ENCODE data around the gene SPEN.

The SPEN gene

DNA sequence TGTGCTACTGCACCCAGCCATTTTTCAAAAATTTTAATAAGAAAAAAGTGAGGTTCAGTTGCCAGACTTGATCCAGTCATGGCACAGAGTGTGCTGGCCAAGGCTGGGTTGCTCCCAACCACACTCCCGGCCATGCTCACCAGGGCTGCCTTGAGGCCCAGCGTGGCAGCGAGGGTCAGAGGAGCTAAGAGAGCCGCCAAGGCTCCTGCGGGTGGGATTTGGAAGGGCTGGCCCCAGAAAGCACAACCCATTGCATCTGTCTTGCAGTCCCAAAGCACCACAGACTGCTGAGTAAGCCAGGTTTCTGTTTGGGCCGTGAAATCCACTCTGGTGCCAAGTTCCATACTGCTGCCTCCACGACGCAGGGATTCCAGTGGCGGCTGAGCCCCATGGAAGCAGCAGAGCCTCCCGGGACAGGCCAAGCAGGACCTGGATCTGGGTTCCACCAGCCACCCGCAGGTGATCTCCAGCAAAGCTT lies 105.8 kb downstream of the SPEN start:
- H3K4me3 ChIP-seq (ENCODE audit: low read depth, low read length): no peak overlapping the region
- peaks cover 0 to 45% of the 10 kb centered on the region in 2 experiments; a peak in 2 of 3 replicates for H3K36me3 ChIP-seq (ENCODE audit: control insufficient read depth in 2 of 2, insufficient read depth in 1 of 2, low read length in 2 of 2)
- peaks cover 16% of the 10 kb centered on the region for H3K4me1 ChIP-seq (ENCODE audit: control insufficient read depth, insufficient read depth, low read length)
- no peaks in the 10 kb centered on the region for H3K9me3 ChIP-seq (ENCODE audit: control insufficient read depth, insufficient read depth, low read depth, low read length)
- CTCF ChIA-PET: interaction anchor here (1.4 kb wide), 1 partner anchor 41 kb away, joined by 4 read pairs; no protein-coding TSS in a partner anchor
- TF ChIP-seq SP3 (tag by site-specific recombination; IDR thresholded peaks at IDR 0.05): no peak
- no peak for TF ChIP-seq ZNF239 (tag by site-specific recombination; IDR thresholded peaks at IDR 0.05)
- no peak for TF ChIP-seq ZNF558 (tag by site-specific recombination; IDR thresholded peaks at IDR 0.05)
- TF ChIP-seq ZNF529 (tag by site-specific recombination; IDR thresholded peaks at IDR 0.05; ENCODE audit: insufficient replicate concordance): no peak
- no peak for TF ChIP-seq HOXC10 (CRISPR knock-in tag; IDR thresholded peaks at IDR 0.05)
- TF ChIP-seq ZNF600 (tag by site-specific recombination; IDR thresholded peaks at IDR 0.05): peak; percentile 79
- 0 out of 2 replicates have a peak, but pooled peaks have one; percentile 11 for TF ChIP-seq ZSCAN16 (tag by site-specific recombination; IDR thresholded peaks at IDR 0.05)
- no peak for TF ChIP-seq ZNF112 (tag by site-specific recombination; IDR thresholded peaks at IDR 0.05)
- POLR2A ChIA-PET: interaction anchor here (0.6 kb wide), 1 partner anchor 271 kb away, joined by 3 read pairs; no protein-coding TSS in a partner anchor
- no peak overlapping the region for H3K27ac ChIP-seq (ENCODE audit: extremely low read depth, low read depth, low read length)

- ChIA-PET CTCF (interaction anchor here (1.4 kb wide), 1 partner anchor 41 kb away, joined by 4 read pairs; no protein-coding TSS in a partner anchor), POLR2A (interaction anchor here (0.6 kb wide), 1 partner anchor 271 kb away, joined by 3 read pairs; no protein-coding TSS in a partner anchor)
- Histone ChIP-seq H3K36me3 (ENCODE audit: control insufficient read depth in 2 of 2, insufficient read depth in 1 of 2, low read length in 2 of 2) (peaks cover 0 to 40% of the 10 kb centered on the region in 2 experiments; a peak in 2 of 3 replicates), H3K4me3 (ENCODE audit: low read depth, low read length) (no peak overlapping the region), H3K4me1 (ENCODE audit: control insufficient read depth, insufficient read depth, low read length) (peaks cover 16% of the 10 kb centered on the region), H3K27ac (ENCODE audit: extremely low read depth, low read depth, low read length) (no peak overlapping the region), H3K9me3 (ENCODE audit: control insufficient read depth, insufficient read depth, low read depth, low read length) (no peaks in the 10 kb centered on the region)
- TF ChIP-seq ZBTB44 (tag by site-specific recombination; IDR thresholded peaks at IDR 0.05) (0 out of 2 replicates have a peak, but pooled peaks have one; percentile 4), OSR2 (tag by site-specific recombination; IDR thresholded peaks at IDR 0.05) (peak; percentile 20; the same call in 1 of the 2 replicates), ZBTB7A (tag by site-specific recombination; IDR thresholded peaks at IDR 0.05; ENCODE audit: low read depth) (no peak), ZSCAN4 (tag by site-specific recombination; IDR thresholded peaks at IDR 0.05) (no peak), WT1 (tag by site-specific recombination; IDR thresholded peaks at IDR 0.05) (0 out of 2 replicates have a peak, but pooled peaks have one; percentile 28), SCRT2 (tag by site-specific recombination; IDR thresholded peaks at IDR 0.05) (peak; percentile 63), PRDM4 (tag by site-specific recombination; IDR thresholded peaks at IDR 0.05) (peak; percentile 93), ZEB2 (tag by site-specific recombination; IDR thresholded peaks at IDR 0.05) (no peak)
Measured at GRCh38 chr1:15953791-15954241, 106.3 kb downstream of the SPEN start.

DNA sequence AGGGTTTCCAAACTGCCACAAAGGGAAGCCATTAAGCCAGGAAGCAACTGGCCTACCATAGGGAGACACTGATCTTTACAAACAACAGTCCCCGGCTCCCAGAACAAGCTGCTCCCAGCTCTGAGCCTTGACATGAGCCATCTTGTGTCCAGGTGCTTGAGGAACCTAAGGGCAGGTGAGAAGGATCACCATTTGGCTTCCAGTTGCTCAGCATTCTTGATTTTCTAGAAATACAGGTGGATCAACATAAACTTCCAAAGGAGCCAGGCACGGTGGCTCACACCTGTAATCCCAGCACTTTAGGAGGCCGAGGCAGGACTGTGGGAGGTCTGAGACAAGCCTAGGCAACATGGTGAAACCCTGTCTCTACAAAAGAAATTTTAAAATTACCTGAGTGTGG lies 106.8 kb downstream of the SPEN start:
- ChIA-PET CTCF (interaction anchor here (1.4 kb wide), 1 partner anchor 40 kb away, joined by 4 read pairs; no protein-coding TSS in a partner anchor), POLR2A (no interaction called here)
- H3K4me1 ChIP-seq (ENCODE audit: control insufficient read depth, insufficient read depth, low read length): peaks cover 16% of the 10 kb centered on the region
- H3K36me3 ChIP-seq (ENCODE audit: control insufficient read depth in 2 of 2, insufficient read depth in 1 of 2, low read length in 2 of 2): peaks cover 0 to 39% of the 10 kb centered on the region in 2 experiments; a peak in 2 of 3 replicates
- H3K9me3 ChIP-seq (ENCODE audit: control insufficient read depth, insufficient read depth, low read depth, low read length): no peaks in the 10 kb centered on the region
- H3K27ac ChIP-seq (ENCODE audit: extremely low read depth, low read depth, low read length): no peak overlapping the region
- H3K4me3 ChIP-seq (ENCODE audit: low read depth, low read length): no peak overlapping the region
- no peak for TF ChIP-seq FEZF1 (tag by site-specific recombination; IDR thresholded peaks at IDR 0.05)
- TF ChIP-seq ZNF223 (tag by site-specific recombination; IDR thresholded peaks at IDR 0.05): no peak
- no peak for TF ChIP-seq ZNF433 (tag by site-specific recombination; IDR thresholded peaks at IDR 0.05; ENCODE audit: low read depth)
- TF ChIP-seq ZNF350 (tag by site-specific recombination; IDR thresholded peaks at IDR 0.05): no peak
- no peak for TF ChIP-seq RBAK (tag by site-specific recombination; IDR thresholded peaks at IDR 0.05)
- TF ChIP-seq ZNF114 (tag by site-specific recombination; IDR thresholded peaks at IDR 0.05): no peak
- TF ChIP-seq MZF1 (tag by site-specific recombination; IDR thresholded peaks at IDR 0.05; ENCODE audit: borderline replicate concordance): no peak
